ENCODE results near the gene NECTIN1. TPM values are rescaled to one million over a fixed set of nuclear protein-coding genes. Genes with fewer than 3 reads are reported as not detected.
A peak's percentile ranks its signal among the peaks of the same experiment; 100 is the strongest.

The NECTIN1 gene
- total RNA-seq, 1 donor from 2014 or later, result 85.3 TPM

DNA sequence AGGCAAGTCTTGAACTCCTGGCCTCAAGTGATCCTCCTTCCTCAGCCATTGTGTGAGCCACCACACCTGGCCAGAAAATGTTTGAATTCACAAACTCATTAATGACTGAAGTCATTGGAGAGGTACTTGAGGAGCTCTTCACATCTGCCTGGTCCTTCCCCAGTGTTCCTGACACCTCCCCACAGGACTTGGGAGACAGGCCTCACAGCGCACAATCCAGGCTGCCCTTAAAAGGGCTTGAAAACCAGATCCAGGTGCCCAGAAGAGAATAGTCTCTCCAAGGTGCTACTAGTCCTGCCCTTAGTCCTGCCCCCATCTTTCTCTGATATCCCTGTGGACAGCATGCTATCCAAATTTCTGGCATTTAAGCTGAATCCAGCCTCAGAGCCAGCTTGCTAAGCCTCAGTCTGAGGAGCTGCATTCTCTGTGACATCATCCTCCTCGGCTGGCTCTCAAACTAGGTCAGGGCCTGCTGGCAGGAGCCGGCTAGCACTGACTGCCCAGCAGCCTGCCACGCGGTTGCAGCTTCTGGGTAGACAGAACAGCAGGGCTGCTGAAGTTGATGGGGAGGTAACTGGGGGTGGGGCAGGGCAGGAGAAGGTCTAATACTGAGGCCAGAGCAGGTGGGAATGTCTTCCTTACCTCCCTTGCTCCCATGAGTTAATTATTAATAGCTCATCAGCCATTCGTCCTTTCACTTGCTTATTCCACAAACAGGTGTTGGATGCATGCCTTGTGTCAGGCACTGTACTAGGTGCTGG lies 35.3 kb upstream of the NECTIN1 start:
- FAIRE-seq, result peak; percentile 66
- no peak for TF ChIP-seq CTCF (IDR thresholded peaks at IDR 0.05; ENCODE audit: insufficient read depth, low read length, severe bottlenecking)
- Histone ChIP-seq H3K4me3 (ENCODE audit: low read depth, low read length) (no peak overlapping the region), H3K36me3 (ENCODE audit: control insufficient read depth, insufficient read depth, low read length) (no peaks in the 10 kb centered on the region), H3K27me3 (ENCODE audit: control insufficient read depth, insufficient read depth, low read length) (peaks cover 2% of the 10 kb centered on the region)
- DNase-seq (ENCODE audit: low read depth), result peak; percentile 24

DNA sequence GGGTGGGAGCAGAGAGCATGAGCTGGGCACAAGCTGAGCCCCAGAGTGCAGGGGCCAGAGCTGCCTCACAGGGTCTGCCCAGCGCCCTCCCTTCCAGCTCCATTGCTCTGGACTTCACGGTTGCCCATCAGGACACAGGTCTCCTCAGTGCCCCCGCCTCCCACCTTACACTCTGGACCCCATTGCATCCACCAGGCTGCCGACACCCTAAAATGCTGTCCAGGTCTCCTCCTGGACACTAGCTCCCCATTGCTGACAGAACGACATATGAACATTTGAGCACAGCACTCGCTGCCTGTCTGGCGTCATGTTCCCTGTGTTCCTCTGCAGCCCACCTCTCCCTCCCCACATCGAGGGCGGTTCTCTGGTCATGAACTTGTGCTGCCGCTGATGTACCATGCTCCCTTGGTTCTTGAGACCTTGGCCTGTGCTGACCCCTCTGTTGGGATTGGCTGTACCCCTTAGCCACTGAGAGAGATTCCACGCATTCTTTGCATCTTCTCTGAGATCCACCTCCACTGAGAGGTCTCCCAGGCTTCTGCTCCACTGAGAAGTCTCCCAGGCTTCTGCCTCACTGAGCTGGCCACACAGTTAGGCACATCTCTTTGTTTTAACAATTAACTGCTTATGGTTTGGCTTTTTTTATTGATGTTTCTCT lies 34.2 kb upstream of the NECTIN1 start:
- FAIRE-seq (peak; percentile 28), DNase-seq (ENCODE audit: low read depth) (no peak)
- Histone ChIP-seq H3K4me3 (ENCODE audit: low read depth, low read length) (no peak overlapping the region), H3K27me3 (ENCODE audit: control insufficient read depth, insufficient read depth, low read length) (peaks cover 2% of the 10 kb centered on the region), H3K36me3 (ENCODE audit: control insufficient read depth, insufficient read depth, low read length) (no peaks in the 10 kb centered on the region)
- TF ChIP-seq CTCF (IDR thresholded peaks at IDR 0.05; ENCODE audit: insufficient read depth, low read length, severe bottlenecking), result no peak

GRCh38 chr11:119759747-119760412 lies 30.9 kb upstream of the NECTIN1 start:
- no peak overlapping the region for H3K4me3 ChIP-seq (ENCODE audit: low read depth, low read length)
- DNase-seq (ENCODE audit: low read depth), result no peak
- peaks cover 5% of the 10 kb centered on the region for H3K27me3 ChIP-seq (ENCODE audit: control insufficient read depth, insufficient read depth, low read length)
- TF ChIP-seq CTCF (IDR thresholded peaks at IDR 0.05; ENCODE audit: insufficient read depth, low read length, severe bottlenecking), result no peak
- peak; percentile 90 for FAIRE-seq
- no peaks in the 10 kb centered on the region for H3K36me3 ChIP-seq (ENCODE audit: control insufficient read depth, insufficient read depth, low read length)

- Histone ChIP-seq H3K36me3 (ENCODE audit: control insufficient read depth, insufficient read depth, low read length) (no peaks in the 10 kb centered on the region), H3K4me3 (ENCODE audit: low read depth, low read length) (no peak overlapping the region), H3K27me3 (ENCODE audit: control insufficient read depth, insufficient read depth, low read length) (peaks cover 8% of the 10 kb centered on the region)
- no peak for TF ChIP-seq CTCF (IDR thresholded peaks at IDR 0.05; ENCODE audit: insufficient read depth, low read length, severe bottlenecking)
- peak; percentile 72 for DNase-seq (ENCODE audit: low read depth)
- FAIRE-seq, result no peak
Measured at GRCh38 chr11:119759324-119759723, 30.3 kb upstream of the NECTIN1 start.

- DNase-seq (ENCODE audit: low read depth) (peak; percentile 37), FAIRE-seq (no peak)
- no peak for TF ChIP-seq CTCF (IDR thresholded peaks at IDR 0.05; ENCODE audit: insufficient read depth, low read length, severe bottlenecking)
- Histone ChIP-seq H3K36me3 (ENCODE audit: control insufficient read depth, insufficient read depth, low read length) (no peaks in the 10 kb centered on the region), H3K4me3 (ENCODE audit: low read depth, low read length) (no peak overlapping the region), H3K27me3 (ENCODE audit: control insufficient read depth, insufficient read depth, low read length) (peaks cover 8% of the 10 kb centered on the region)
Measured at GRCh38 chr11:119758291-119758690, 29.3 kb upstream of the NECTIN1 start.
